K562 (cell line): Measurements from ENCODE around the gene HCFC1R1. TPM values are rescaled to one million over a fixed set of nuclear protein-coding genes. Genes with fewer than 3 reads are reported as not detected.

Source experiments
- CBX8 ChIP-seq: fragments of 200-600 bp; sonication (generic); IDR thresholded peaks from 2 replicates; pipeline ENCODE4 v1.6.1; 2012; ENCODE audit warnings: borderline replicate concordance, mixed run types, low read depth, mild to moderate bottlenecking, moderate library complexity, mixed read lengths, low read length, control low read depth, inconsistent platforms; ENCODE audit not compliant: poor library complexity, severe bottlenecking; ENCODE audit errors: extremely low read depth
- CHCHD3 ChIP-seq: fragments of 250-450 bp; sonication (Bioruptor Pico); IDR thresholded peaks from 2 replicates; pipeline ENCODE4 v2.1.2; 2022; ENCODE audit warnings: mild to moderate bottlenecking
- CHD1 ChIP-seq: fragments of 200-600 bp; sonication (generic); IDR thresholded peaks from one replicate; pipeline ENCODE4 v1.6.1; 2012; ENCODE audit warnings: mild to moderate bottlenecking, moderate library complexity, low read length, inconsistent platforms
- E2F3 ChIP-seq: fragments of 250-450 bp; sonication (Bioruptor Pico); IDR thresholded peaks from 2 replicates; pipeline ENCODE4 v1.4.0; 2020; ENCODE audit warnings: mild to moderate bottlenecking
- EP300 ChIP-seq: IDR thresholded peaks from 2 replicates; pipeline ENCODE4 v1.6.1; 2012; ENCODE audit warnings: low read length, improper control_type of control experiment
- ESRRB ChIP-seq: fragments of 250-450 bp; sonication (Bioruptor Pico); IDR thresholded peaks from 2 replicates; pipeline ENCODE4 v1.5.0; 2020; ENCODE audit warnings: mild to moderate bottlenecking, moderate library complexity, borderline replicate concordance
- FOXA3 ChIP-seq, 2 experiments: fragments of 450-650 bp in 1 of 2; sonication (generic) in 1 of 2; formaldehyde crosslinking; IDR thresholded peaks in 1 of 2; conservative IDR thresholded peaks in 1 of 2; 2 replicates each; pipeline versions ENCODE4 v1.4.0 to v1.8.0; 2020 to 2022; ENCODE audit warnings: mild to moderate bottlenecking in 2 of 2, missing genetic modification reagents in 1 of 2
- FOXM1 ChIP-seq, 2 experiments: fragments of 450-650 bp in 1 of 2; sonication (generic) in 1 of 2; formaldehyde crosslinking in 1 of 2; IDR thresholded peaks; 2 replicates each; pipeline versions ENCODE4 v1.6.1 to v1.9.0; 2017 to 2022; ENCODE audit warnings: low read depth in 2 of 2, mild to moderate bottlenecking in 2 of 2, missing genetic modification reagents in 1 of 2, moderate library complexity in 1 of 2
- HDAC1 ChIP-seq, 2 experiments: fragments of 450-650 bp; IDR thresholded peaks; 2 replicates each; pipeline ENCODE4 v1.6.1; 2016 to 2017; ENCODE audit warnings: inconsistent platforms in 1 of 2, mild to moderate bottlenecking in 1 of 2, moderate library complexity in 1 of 2
- HNRNPL ChIP-seq: fragments of 200-400 bp; formaldehyde crosslinking; IDR thresholded peaks from 2 replicates; pipeline ENCODE4 v1.6.1; 2017; ENCODE audit warnings: low read depth, mild to moderate bottlenecking, low read length
- KAT2B ChIP-seq: IDR thresholded peaks from one replicate; pipeline ENCODE4 v1.6.1; 2012; ENCODE audit warnings: low read depth, mild to moderate bottlenecking, control low read depth, inconsistent platforms, low read length, moderate library complexity
- LEF1 ChIP-seq: fragments of 450-650 bp; IDR thresholded peaks from 2 replicates; pipeline ENCODE4 v1.6.1; 2016; ENCODE audit warnings: mild to moderate bottlenecking
- MYC ChIP-seq, 2 experiments: fragments of 250-450 bp in 1 of 2; sonication (Bioruptor Pico) in 1 of 2; IDR thresholded peaks; 2 replicates each; pipeline versions ENCODE4 v1.5.1 to v1.6.1; 2012 to 2021; ENCODE audit warnings: low read depth in 2 of 2, borderline replicate concordance in 1 of 2, improper control_type of control experiment in 1 of 2, low read length in 1 of 2, mild to moderate bottlenecking in 1 of 2, moderate library complexity in 1 of 2
- NEUROD1 ChIP-seq: fragments of 150-350 bp; IDR thresholded peaks from 2 replicates; pipeline ENCODE4 v1.6.1; 2014; ENCODE audit warnings: borderline replicate concordance, low read length, low read depth; ENCODE audit not compliant: partially characterized antibody
- NRF1 ChIP-seq, 2 experiments: fragments of 450-650 bp; IDR thresholded peaks in 1 of 2; conservative IDR thresholded peaks in 1 of 2; 2 replicates each; pipeline ENCODE4 v1.6.1; 2014; ENCODE audit warnings: mild to moderate bottlenecking in 2 of 2
- PTBP1 ChIP-seq: fragments of 200-400 bp; formaldehyde crosslinking; IDR thresholded peaks from 2 replicates; pipeline ENCODE4 v1.6.1; 2017; ENCODE audit warnings: low read depth, low read length
- RBM15 ChIP-seq: fragments of 200-400 bp; formaldehyde crosslinking; IDR thresholded peaks from 2 replicates; pipeline ENCODE4 v1.6.1; 2018; ENCODE audit warnings: mild to moderate bottlenecking, low read length, moderate library complexity; ENCODE audit not compliant: insufficient read depth
- RFX5 ChIP-seq: IDR thresholded peaks from 2 replicates; pipeline ENCODE4 v1.6.1; 2011; ENCODE audit warnings: low read depth, mild to moderate bottlenecking, improper control_type of control experiment, low read length
- SAFB ChIP-seq: fragments of 200-400 bp; formaldehyde crosslinking; IDR thresholded peaks from 2 replicates; pipeline ENCODE4 v1.6.1; 2017; ENCODE audit warnings: low read depth, low read length, borderline replicate concordance
- SNAPC5 ChIP-seq: fragments of 250-450 bp; sonication (Bioruptor Pico); IDR thresholded peaks from 2 replicates; pipeline ENCODE4 v1.8.0; 2021; ENCODE audit warnings: moderate library complexity, mild to moderate bottlenecking, inconsistent platforms
- SREBF1 ChIP-seq: fragments of 150-350 bp; IDR thresholded peaks from 2 replicates; pipeline ENCODE4 v1.6.1; 2014; ENCODE audit warnings: antibody characterized with exemption, low read depth, low read length, borderline replicate concordance
- THAP12 ChIP-seq: fragments of 250-450 bp; sonication (Bioruptor Pico); IDR thresholded peaks from 2 replicates; pipeline ENCODE4 v1.9.0; 2021; ENCODE audit warnings: mild to moderate bottlenecking, inconsistent platforms
- TRIM24 ChIP-seq, 2 experiments: fragments of 450-650 bp; IDR thresholded peaks; 2 replicates each; pipeline ENCODE4 v1.6.1; 2016
- TRIM28 ChIP-seq: fragments of 450-650 bp; IDR thresholded peaks from 2 replicates; pipeline ENCODE4 v1.6.1; 2017
- ZNF143 ChIP-seq: sonication (generic); formaldehyde crosslinking; IDR thresholded peaks from 2 replicates; pipeline ENCODE4 v1.9.0; 2022; ENCODE audit warnings: mild to moderate bottlenecking, missing genetic modification reagents
- ZNF408 ChIP-seq: fragments of 250-450 bp; sonication (Bioruptor Pico); IDR thresholded peaks from 2 replicates; pipeline ENCODE4 v1.4.0; 2020; ENCODE audit warnings: low read depth, mild to moderate bottlenecking, moderate library complexity
- ZNF583 ChIP-seq: fragments of 250-450 bp; sonication (Bioruptor Pico); IDR thresholded peaks from 2 replicates; pipeline ENCODE4 v1.4.0; 2020
- polyA plus RNA-seq, 8 experiments: library from polyadenylated mRNA; depleted of rRNA in 4 of 8; stranded (reverse) in 5 of 8; unstranded in 3 of 8; fragments of >200 nt; fragmentation: Nextera tagmentation in 2 of 8; fragmentation: Illumina TruSeq in 1 of 8; extraction: Ambion mirVana in 2 of 8; extraction: Trizol in 1 of 8; gene quantifications; 2 replicates each; pipeline versions ENCODE4 v1.2.1 to v1.2.3, GENCODE V29; 2011 to 2014; ENCODE audit warnings: inconsistent platforms in 1 of 8, missing spikeins in 1 of 8
- total RNA-seq, 7 experiments: library from RNA; depleted of rRNA in 6 of 7; stranded (reverse); fragments of >200 nt in 6 of 7; fragmentation: Illumina TruSeq in 2 of 7; extraction: Trizol in 2 of 7; gene quantifications; 2 replicates each; pipeline versions ENCODE4 v1.2.1 to v1.2.3, GENCODE V29; 2011 to 2021; ENCODE audit warnings: low replicate concordance in 1 of 7

Gene HCFC1R1
- total and polyA plus RNA-seq, 9 of the 15 experiments (the other 6 are each of a cell fraction or from before 2014, with no cell fraction given) = 2.2 to 29.0 (median 11.2) TPM

DNA sequence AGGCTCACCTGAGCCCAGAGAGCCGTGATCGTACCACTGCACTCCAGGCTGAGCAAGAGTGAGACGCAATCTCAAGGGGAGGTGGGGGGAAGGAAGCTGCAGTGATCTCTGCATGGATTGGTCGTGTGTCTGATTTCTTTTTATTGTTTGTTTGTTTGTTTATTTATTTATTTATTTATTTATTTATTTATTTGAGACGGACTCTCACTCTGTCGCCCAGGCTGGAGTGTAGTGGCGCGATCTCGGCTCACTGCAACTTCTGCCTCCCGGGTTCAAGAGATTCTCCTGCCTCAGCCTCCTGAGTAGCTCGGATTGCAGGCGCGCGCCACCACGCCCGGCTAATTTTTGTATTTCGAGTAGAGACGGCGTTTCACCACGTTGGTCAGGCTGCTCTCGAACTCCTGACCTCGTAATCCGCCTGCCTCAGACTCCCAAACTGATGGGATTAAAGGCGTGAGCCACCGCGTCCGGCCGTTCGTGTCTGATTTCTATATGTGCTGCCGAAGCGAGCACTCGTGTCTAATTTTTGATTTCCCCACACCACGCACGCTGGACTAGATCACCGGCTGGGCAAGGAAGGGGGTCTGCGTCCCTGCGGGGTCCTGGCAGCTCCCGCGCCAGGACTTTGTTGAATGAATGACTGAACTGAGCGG lies 4.0 kb downstream of the HCFC1R1 start (continued):
- TF ChIP-seq SREBF1 = no peak
- 0 out of 4 replicates have a peak, but pooled peaks of 1 of the 2 experiments have one; percentile 12 for TF ChIP-seq TRIM24 (IDR thresholded peaks at IDR 0.05)
- no peak for TF ChIP-seq TRIM28
- TF ChIP-seq ZNF583 (CRISPR knock-in tag) = no peak
- no peak for TF ChIP-seq KAT2B
- no peak for TF ChIP-seq SNAPC5 (CRISPR knock-in tag)
- TF ChIP-seq LEF1 = no peak
- no peak for TF ChIP-seq CHD1
- no peak for TF ChIP-seq ZNF408 (CRISPR knock-in tag)
- TF ChIP-seq ESRRB (CRISPR knock-in tag) = no peak
- no peak for TF ChIP-seq FOXA3 (CRISPR knock-in tag; conservative IDR thresholded peaks at IDR 0.05 in 1 of 2, IDR thresholded peaks at IDR 0.05 in 1 of 2)
- TF ChIP-seq PTBP1 = no peak
- TF ChIP-seq CBX8 = no peak
- TF ChIP-seq MYC (IDR thresholded peaks at IDR 0.05; ENCODE audit: low read depth, low read length) = no peak
- no peak for TF ChIP-seq MYC (CRISPR knock-in tag; IDR thresholded peaks at IDR 0.05; ENCODE audit: borderline replicate concordance, low read depth)
- TF ChIP-seq NRF1 (conservative IDR thresholded peaks at IDR 0.05 in 1 of 2, IDR thresholded peaks at IDR 0.05 in 1 of 2) = no peak
- no peak for TF ChIP-seq HNRNPL
- no peak for TF ChIP-seq FOXM1 (IDR thresholded peaks at IDR 0.05; ENCODE audit: low read depth)
- no peak for TF ChIP-seq FOXM1 (CRISPR knock-in tag; IDR thresholded peaks at IDR 0.05; ENCODE audit: low read depth)
- TF ChIP-seq NEUROD1 = no peak
- TF ChIP-seq ZNF143 = no peak
- TF ChIP-seq RBM15 = no peak
- TF ChIP-seq RFX5 = no peak
- TF ChIP-seq CHCHD3 (CRISPR knock-in tag) = no peak
- TF ChIP-seq EP300 = no peak
- no peak for TF ChIP-seq E2F3 (CRISPR knock-in tag)
- TF ChIP-seq SAFB = no peak
- TF ChIP-seq THAP12 (CRISPR knock-in tag) = no peak
- TF ChIP-seq HDAC1 (IDR thresholded peaks at IDR 0.05) = peak in 1 of 2 experiments; percentile 68; a peak in 1 of 4 replicates
